Stimulated activated CD8-positive, alpha-beta memory T cell treated with anti-CD3 and anti-CD28 coated beads, Interleukin-15, amount 100 ng/mL, for 48 hours (primary cell): ENCODE data around the gene NSG2.

Source experiments
- DNase-seq, 2 donors: peaks; one replicate each; pipeline ENCODE4 v3.0.0-alpha.2; 2020; ENCODE audit warnings: low read depth in 2 of 2

NSG2 gene

GRCh38 chr5:174059247-174059646 is 13.7 kb downstream of the NSG2 start:
- DNase-seq = no peak

- no peak for DNase-seq
These were observed 17.7 kb downstream of the NSG2 start for GRCh38 chr5:174063082-174063756.

DNA sequence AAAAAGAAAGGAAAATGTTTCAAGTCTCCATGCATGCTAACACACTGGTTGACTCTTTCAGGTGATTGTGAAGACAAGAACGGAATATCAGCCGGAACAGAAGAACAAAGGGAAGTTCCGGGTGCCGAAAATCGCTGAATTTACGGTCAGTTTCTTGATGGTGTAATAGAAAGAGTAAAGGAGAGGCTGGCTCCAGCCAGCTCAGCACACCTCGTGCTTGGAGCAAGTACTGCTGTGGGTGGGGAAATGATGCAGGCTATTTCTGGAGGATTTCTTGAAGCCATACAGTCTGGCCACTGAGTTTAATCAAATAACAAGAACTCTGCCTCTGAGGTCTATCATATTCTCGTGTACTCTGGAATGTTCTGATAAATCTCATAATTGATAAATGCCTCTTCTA is 18.7 kb downstream of the NSG2 start:
- no peak for DNase-seq

- no peak for DNase-seq
These were observed 20.2 kb downstream of the NSG2 start for GRCh38 chr5:174065528-174066197.

DNA sequence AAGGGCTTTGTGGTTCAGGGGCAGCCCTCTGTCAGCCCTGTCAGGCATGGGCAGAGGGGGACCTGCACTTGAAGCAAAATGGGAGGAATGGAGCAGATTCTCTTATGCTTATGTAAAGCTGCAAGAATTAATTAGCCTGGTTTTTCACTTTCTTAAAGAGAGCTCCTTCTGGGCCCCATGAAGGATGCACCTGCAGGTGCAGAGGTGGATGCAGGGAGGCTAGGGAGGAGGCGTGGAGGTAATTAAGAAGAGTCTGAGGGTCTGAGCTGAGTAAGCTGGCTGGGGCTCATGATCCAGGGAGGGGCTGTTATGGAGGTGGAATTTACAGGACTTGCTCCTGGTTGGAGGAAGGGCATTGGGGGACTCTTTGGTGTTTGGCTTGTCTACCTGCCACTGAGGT is 22.0 kb downstream of the NSG2 start:
- no peak for DNase-seq

DNA sequence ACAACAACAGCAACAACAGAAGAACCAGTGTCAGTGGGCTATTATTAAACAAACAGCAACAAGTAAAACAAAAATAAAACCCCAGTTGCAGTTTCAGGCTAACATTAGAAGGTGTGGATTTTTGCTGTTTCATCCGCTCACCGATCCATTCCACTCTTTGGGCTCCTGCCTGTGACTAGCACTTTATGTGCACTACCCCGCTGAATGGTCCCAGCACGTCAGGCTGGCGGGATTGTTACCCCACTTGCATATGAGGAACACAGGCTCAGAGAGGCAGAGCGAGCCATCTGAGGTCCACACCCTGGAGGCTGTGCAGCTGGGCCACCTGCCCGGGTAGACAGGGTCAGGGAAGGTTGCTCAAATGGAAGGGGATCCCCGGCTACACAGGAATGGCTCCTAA is 26.0 kb downstream of the NSG2 start:
- no peak for DNase-seq

DNA sequence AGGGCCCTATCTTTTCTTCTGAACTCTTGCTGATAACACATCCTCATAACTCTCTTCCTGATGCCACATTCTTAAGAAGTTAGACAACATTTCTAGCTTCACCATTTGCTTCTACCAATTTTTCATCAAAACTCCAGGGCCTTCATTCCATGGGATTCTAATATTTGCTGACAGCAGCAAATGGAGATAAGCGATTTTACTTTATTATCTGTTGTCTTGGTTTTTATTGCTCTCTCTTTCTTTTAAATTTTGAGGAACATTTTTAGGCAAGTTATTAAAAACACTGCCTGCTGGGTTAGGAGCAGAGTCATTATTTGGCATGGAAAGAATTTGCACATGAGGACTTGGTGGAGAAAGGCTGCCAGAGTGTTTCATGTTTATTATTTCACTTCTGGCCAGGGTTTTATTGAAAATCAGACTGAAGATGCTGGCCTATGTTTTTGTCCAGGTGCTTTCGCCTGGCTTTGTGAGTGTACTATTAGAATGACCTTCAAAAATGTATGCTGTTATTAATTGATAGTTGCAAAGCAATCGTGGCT is 27.7 kb downstream of the NSG2 start:
- DNase-seq = no peak

DNA sequence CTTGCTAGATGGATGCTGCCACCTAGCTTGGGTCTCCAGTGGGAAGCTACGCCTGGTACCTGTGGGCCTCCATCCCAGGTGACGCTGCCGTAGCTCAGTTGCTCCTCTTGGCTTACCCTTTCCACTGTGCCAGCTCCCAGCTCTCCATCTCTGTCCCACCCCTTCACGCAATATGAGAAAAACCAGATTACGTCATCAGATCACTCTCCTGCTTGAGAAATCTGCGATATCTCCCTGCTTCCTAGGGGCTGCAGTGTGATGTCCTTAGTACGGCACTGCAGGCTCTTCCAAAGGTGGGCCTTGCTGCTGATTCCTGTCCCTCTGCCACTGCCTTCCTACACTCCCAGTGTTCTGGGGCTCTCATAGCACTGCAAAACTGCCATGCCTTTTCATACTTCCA is 28.9 kb downstream of the NSG2 start:
- no peak for DNase-seq

DNA sequence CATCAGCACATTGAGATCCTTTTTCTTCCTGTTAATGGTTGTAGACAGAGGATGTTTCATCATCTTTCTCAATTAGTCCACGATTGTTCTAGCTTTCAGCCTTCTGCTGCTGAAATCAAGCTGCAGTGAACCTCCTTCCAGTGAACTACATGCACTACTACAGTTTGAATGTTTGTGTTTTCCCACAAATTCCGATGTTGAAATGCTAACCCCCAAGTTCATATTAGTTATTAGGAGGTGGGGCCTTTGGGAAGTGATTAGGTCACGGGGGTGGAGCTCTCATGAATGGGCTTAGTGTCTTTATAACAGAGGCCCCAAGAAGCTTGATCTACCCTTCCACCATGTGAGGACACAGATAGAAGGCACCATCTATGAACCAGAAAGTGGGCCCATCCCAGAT is 32.9 kb downstream of the NSG2 start:
- no peak for DNase-seq

- DNase-seq = no peak
These were observed 36.8 kb downstream of the NSG2 start for GRCh38 chr5:174082286-174082685.

GRCh38 chr5:174083056-174083827 is 37.7 kb downstream of the NSG2 start:
- DNase-seq = no peak

DNA sequence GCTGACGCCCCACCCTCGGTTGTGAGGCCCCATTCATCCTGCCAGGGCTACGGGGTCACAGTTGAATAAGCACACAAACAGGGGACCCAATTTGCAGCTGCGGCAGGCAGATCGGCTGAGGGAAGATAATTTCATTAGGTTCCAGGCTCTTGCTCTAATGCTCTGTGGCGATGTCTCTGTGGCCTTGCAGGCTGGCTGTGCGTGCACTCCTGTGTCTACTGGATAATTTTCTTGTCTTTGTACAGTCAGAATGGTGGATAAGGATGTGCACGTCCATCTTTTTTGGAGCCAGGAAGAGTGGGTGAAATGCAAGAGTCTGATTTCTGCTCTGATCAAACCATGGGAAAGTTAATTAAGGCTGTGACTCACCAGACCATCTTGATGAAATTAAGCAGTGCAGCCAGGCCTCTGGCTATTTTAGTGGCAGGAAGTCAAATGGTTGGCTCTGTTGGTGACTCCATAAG is 39.2 kb downstream of the NSG2 start:
- no peak for DNase-seq

DNA sequence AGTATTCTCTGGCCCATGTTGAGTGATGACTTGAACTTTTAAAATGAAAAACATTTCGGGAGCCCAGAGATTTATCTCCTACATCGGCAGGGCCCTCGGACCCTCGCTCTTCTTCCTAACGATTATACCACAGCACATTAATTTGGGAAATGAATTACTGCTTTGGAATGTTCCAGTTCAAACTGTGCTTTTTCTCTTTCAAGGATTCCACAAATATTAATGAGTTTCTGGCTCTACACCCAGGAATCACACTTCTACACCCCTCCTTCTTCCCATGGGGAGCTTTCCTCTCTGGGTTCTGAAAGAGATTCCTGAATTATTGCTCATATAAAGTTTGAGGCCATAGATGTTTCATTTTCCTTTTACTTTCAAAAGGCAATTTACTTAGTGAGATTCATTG is 41.2 kb downstream of the NSG2 start:
- no peak for DNase-seq

DNA sequence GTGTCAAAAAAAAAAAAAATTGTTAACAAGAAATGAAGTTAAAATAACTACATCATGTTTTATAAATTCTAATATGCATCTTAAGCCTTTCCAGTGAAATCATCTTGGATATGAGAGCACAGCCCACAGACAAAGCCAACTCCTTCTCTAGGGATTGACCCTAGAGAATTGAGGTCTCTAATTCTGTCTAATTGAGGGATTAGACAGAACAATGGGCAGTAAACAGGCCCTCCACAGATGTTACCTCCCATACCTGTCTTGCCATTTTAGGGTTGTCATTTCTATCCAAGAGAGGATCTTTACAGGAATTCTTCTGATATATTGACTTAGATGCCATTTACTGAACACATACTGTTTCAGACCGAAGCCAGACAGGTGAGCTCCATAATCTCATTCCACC is 42.3 kb downstream of the NSG2 start:
- no peak for DNase-seq

GRCh38 chr5:174090129-174090528 is 44.6 kb downstream of the NSG2 start:
- no peak for DNase-seq

DNA sequence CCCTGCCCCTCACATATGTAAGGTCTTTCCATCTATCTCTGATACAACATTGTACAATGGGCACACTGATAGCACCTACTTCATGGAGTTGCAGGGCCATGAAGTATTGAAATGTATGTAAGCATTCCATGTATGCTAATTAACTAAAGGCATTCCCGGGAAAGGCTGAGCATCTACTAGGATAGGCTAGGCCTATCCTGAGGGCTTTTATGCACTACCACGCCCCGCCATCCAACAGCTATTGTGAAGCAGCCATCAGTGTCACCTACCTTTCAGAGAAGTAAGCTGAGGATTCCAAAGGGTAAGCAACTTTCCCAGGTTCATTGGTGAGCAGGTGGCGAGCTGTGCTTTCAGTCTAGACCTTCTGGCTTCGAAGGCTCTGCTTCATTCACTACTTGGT is 47.6 kb downstream of the NSG2 start:
- DNase-seq = no peak

DNA sequence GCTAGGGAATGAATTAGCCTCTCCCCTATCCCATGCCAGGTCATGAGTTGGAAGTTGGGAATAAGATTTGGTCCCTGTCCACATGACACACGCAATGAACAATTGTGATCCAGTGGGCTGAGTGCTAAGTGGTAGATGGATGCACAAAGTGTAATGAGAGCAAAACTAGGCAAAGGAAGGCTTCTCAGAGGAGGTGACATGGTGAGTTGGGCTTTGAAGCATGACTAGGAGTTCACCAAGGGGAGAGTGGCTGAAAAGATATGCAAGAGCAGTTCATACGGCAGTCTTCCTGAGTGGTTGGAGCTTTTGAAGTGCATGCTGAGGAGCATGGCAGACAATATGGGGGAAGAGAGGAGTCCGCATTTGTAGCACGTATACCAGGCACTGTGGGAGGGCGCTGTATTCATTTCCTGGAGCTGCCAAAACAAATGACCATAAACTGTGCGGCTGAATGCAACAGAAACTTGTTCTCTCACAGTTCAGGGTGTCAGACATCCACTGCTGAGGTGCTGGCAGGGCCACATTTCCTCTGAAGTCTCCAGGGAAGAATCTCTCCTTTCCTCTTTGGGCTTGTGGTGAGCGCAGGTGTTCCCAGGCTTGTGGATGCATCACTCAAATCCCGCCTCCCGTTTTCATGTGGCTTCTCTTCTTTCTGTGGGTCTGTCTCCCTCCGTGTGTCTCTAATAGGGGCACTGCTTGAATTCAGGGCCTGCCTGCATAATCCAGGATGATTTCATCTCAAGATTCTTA is 49.5 kb downstream of the NSG2 start:
- DNase-seq = no peak

DNA sequence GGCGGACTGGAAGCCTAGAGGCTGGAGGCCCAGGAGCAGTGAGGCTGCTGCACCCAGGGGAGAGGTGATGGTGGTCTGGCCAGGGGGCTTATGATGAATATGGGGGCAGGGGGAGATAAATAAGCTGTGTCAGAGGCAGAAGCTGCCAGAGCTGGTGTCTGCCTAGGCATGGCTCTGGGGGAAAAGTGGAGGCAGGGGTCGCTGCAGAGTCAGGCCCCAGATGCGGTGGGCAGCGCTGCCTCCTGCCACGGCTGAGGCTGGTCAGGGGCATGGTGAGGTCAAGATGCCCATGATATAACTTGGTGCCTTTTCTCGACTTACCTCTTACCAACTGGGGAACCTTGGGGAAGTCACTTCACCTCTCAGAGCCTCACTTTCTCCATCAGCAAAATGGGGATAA is 51.1 kb downstream of the NSG2 start:
- no peak for DNase-seq

DNA sequence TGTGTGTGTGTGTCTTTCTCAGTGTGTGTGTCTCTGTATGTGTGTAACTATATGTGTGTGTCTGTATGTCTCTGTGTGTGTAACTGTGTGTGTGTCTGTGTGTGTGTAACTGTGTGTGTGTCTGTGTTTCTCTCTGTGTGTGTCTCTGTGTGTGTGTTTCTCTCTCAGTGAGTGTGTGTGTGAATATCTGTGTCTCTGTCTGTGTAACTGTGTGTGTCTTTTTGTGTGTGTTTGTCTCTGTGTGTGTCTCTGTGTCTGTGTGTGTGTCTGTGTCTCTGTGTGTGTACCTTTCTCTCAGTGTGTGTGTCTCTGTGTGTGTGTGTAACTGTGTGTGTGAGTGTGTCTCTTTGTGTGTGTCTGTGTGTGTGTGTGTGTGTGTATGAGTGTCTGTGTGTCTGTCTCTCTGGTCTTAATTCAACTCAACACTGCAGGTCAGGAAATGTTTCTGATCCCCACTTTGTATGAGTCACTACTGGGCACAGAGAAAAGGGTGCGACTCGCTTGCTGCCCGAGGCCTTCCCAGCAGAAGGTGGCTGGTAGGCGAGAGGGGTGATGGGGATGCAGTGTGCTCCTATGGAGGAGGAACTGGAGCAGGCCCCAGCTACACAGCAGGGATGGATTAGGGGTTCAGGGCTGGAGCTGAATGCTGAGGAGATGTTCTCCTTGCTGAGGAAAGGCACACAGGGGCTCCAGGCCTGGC is 52.1 kb downstream of the NSG2 start:
- no peak for DNase-seq

- DNase-seq = no peak
These were observed 53.2 kb downstream of the NSG2 start for GRCh38 chr5:174098694-174099093.

DNA sequence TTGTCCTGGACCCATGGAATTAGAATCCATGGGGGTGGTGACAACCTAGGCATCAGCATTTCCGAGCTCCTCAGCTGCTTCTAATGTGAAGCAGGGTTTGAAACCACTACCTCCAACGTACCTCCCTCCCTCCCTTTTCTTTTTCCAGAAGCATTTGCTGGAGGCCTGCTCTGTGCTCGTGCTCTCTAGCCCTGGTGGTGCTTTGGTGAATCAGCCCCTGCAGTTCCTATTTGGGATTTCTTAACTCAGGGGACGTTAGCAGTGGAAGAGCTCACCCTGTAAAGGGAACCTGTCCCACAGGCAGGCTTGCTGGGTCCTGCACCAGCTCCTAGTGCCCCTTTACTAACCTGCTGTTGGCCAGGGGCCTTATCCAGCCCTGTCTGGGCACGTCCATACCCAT is 55.0 kb downstream of the NSG2 start:
- DNase-seq = no peak
